Measurements from ENCODE around the gene SLC25A43. TPM values are rescaled to one million over a fixed set of nuclear protein-coding genes. Genes with fewer than 3 reads are reported as not detected.
A peak's percentile ranks its signal among the peaks of the same experiment; 100 is the strongest.
"Not testable (repeated sequence)": the region's sequence is repeated elsewhere in the genome, so short reads cannot be mapped to it uniquely, and the experiment has no call there.

Gene SLC25A43
- total RNA-seq, 1 experiment from 2014 or later = 13.4 TPM

GRCh38 chrX:119486745-119487144, 87.6 kb downstream of the SLC25A43 start:
- H3K4me1 ChIP-seq = no peaks in the 10 kb centered on the region
- H3K27me3 Mint-ChIP-seq (ENCODE audit: insufficient read depth, unreplicated experiment) = no peaks in the 10 kb centered on the region
- H3K9me3 ChIP-seq = no peaks in the 10 kb centered on the region
- POLR2A ChIA-PET = no interaction called here
- H3K27ac Mint-ChIP-seq (ENCODE audit: unreplicated experiment) = no peak overlapping the region
- peaks cover 7% of the 10 kb centered on the region for H3K36me3 Mint-ChIP-seq (ENCODE audit: insufficient read depth, unreplicated experiment)
- H3K9me3 Mint-ChIP-seq (ENCODE audit: unreplicated experiment) = no peaks in the 10 kb centered on the region
- BruUV-seq (replicated peaks) = no TSS peak
- no peak overlapping the region for H3K4me3 ChIP-seq (ENCODE audit: low read depth, low read length)
- no peaks in the 10 kb centered on the region for H3K27me3 ChIP-seq (replicated peaks; ENCODE audit: control insufficient read depth, insufficient read depth, low read length)
- H3K36me3 ChIP-seq (ENCODE audit: control insufficient read depth, insufficient read depth, low read length) = no peaks in the 10 kb centered on the region
- CTCF ChIA-PET = interaction anchor here (1.5 to 1.6 kb wide), 2 partner anchors 9 to 26 kb away, joined by 5 to 6 read pairs; no protein-coding TSS in a partner anchor
- no peak overlapping the region for H3K4me3 Mint-ChIP-seq (ENCODE audit: unreplicated experiment)
- intact Hi-C loops (cut with micrococcal nuclease; ENCODE audit: unreplicated experiment) = no loop called here
- no peaks in the 10 kb centered on the region for H3K4me1 Mint-ChIP-seq (ENCODE audit: low read depth, unreplicated experiment)
- no peak for DNase-seq
- no peak for TF ChIP-seq CTCF (IDR thresholded peaks at IDR 0.05; ENCODE audit: insufficient read depth in 1 of 2, low read depth in 1 of 2, low read length in 1 of 2, severe bottlenecking in 1 of 2, unreplicated experiment in 1 of 2)

DNA sequence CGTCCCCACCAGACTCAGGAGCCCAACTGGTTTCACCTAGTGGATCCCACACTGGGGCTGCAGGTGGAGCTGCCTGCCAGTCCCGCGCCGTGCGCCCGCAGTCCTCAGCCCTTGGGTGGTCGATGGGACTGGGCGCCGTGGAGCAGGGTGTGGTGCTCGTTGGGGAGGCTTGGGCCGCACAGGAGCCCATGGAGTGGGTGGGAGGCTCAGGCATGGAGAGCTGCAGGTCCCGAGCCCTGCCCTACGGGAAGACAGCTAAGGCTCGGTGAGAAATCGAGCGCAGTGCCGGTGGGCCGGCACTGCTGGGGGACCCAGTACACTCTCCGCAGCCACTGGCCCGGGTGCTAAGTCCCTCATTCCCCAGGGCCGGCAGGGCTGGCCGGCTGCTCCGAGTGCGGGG, 88.6 kb downstream of the SLC25A43 start:
- H3K36me3 ChIP-seq (ENCODE audit: control insufficient read depth, insufficient read depth, low read length); H3K27me3 ChIP-seq (replicated peaks; ENCODE audit: control insufficient read depth, insufficient read depth, low read length); H3K4me1 ChIP-seq; H3K4me3 ChIP-seq (ENCODE audit: low read depth, low read length); DNase-seq; H3K4me3 Mint-ChIP-seq (ENCODE audit: unreplicated experiment); H3K27ac Mint-ChIP-seq (ENCODE audit: unreplicated experiment); H3K4me1 Mint-ChIP-seq (ENCODE audit: low read depth, unreplicated experiment); H3K27me3 Mint-ChIP-seq (ENCODE audit: insufficient read depth, unreplicated experiment); POLR2A ChIA-PET; H3K9me3 Mint-ChIP-seq (ENCODE audit: unreplicated experiment); BruUV-seq (replicated peaks); H3K9me3 ChIP-seq; H3K36me3 Mint-ChIP-seq (ENCODE audit: insufficient read depth, unreplicated experiment): not testable (repeated sequence)
- CTCF ChIA-PET = interaction anchor here (1.5 to 1.6 kb wide), 2 partner anchors 10 to 25 kb away, joined by 5 to 6 read pairs; no protein-coding TSS in a partner anchor
- intact Hi-C loops (cut with micrococcal nuclease; ENCODE audit: unreplicated experiment) = loop anchor here (1.0 kb wide), 1 partner anchor 25 kb away; no protein-coding TSS in a partner anchor

DNA sequence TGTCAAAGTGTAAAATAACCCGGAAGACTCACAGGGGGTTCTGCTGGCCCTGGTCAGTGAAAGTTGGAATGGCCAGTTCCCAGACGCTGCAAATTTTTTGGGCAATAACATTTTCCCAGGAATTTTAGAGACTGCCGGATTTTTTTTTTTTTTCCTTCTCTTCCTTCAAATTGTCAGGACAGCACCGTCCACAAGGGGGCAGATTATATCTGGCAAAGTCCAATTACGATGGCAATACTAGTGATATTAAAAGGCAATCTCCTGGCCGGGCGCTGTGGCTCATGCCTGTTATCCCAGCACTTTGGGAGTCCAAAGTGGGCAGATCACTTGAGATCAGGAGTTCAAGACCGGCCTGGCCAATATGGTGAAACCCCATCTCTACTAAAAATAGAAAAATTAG, 89.6 kb downstream of the SLC25A43 start:
- H3K27ac Mint-ChIP-seq (ENCODE audit: unreplicated experiment) = no peak overlapping the region
- H3K4me1 Mint-ChIP-seq (ENCODE audit: low read depth, unreplicated experiment) = no peaks in the 10 kb centered on the region
- POLR2A ChIA-PET = no interaction called here
- no peaks in the 10 kb centered on the region for H3K36me3 ChIP-seq (ENCODE audit: control insufficient read depth, insufficient read depth, low read length)
- no peaks in the 10 kb centered on the region for H3K9me3 Mint-ChIP-seq (ENCODE audit: unreplicated experiment)
- H3K27me3 ChIP-seq (replicated peaks; ENCODE audit: control insufficient read depth, insufficient read depth, low read length) = no peaks in the 10 kb centered on the region
- BruUV-seq (replicated peaks) = no TSS peak
- H3K4me1 ChIP-seq = no peaks in the 10 kb centered on the region
- CTCF ChIA-PET = interaction anchor here (1.8 kb wide), 1 partner anchor 24 kb away, joined by 12 read pairs; no protein-coding TSS in a partner anchor
- no peaks in the 10 kb centered on the region for H3K27me3 Mint-ChIP-seq (ENCODE audit: insufficient read depth, unreplicated experiment)
- H3K36me3 Mint-ChIP-seq (ENCODE audit: insufficient read depth, unreplicated experiment) = no peaks in the 10 kb centered on the region
- intact Hi-C loops (cut with micrococcal nuclease; ENCODE audit: unreplicated experiment) = loop anchor here (1.0 kb wide), 1 partner anchor 24 kb away; no protein-coding TSS in a partner anchor
- H3K9me3 ChIP-seq = no peaks in the 10 kb centered on the region
- H3K4me3 ChIP-seq (ENCODE audit: low read depth, low read length) = no peak overlapping the region
- peak; percentile 40 to 55 for TF ChIP-seq CTCF (IDR thresholded peaks at IDR 0.05; ENCODE audit: insufficient read depth in 1 of 2, low read depth in 1 of 2, low read length in 1 of 2, severe bottlenecking in 1 of 2, unreplicated experiment in 1 of 2)
- DNase-seq = peak; percentile 53
- H3K4me3 Mint-ChIP-seq (ENCODE audit: unreplicated experiment) = no peak overlapping the region

Data from Caco-2 (cell line).